Mesendoderm (in vitro differentiated cells): Measurements from ENCODE around the gene ZMYM2. TPM values are rescaled to one million over a fixed set of nuclear protein-coding genes. Genes with fewer than 3 reads are reported as not detected.

Experiments
- DNase-seq: peaks from one replicate; pipeline ENCODE4 v3.0.0; 2013
- H2AK5ac ChIP-seq: 2 replicates; pipeline ENCODE4 v1.6.1; 2013; ENCODE audit warnings: low read length, inconsistent platforms
- H2BK120ac ChIP-seq: 2 replicates; pipeline ENCODE4 v1.6.1; 2013; ENCODE audit warnings: low read depth, mild to moderate bottlenecking, low read length, moderate library complexity, mixed read lengths
- H2BK15ac ChIP-seq: replicated peaks from 2 replicates; pipeline ENCODE4 v1.6.1; 2013; ENCODE audit warnings: low read depth, mild to moderate bottlenecking, moderate library complexity
- H2BK5ac ChIP-seq: 2 replicates; pipeline ENCODE4 v1.6.1; 2013; ENCODE audit warnings: low read length, inconsistent platforms
- H3K18ac ChIP-seq: 2 replicates; pipeline ENCODE4 v1.6.1; 2013; ENCODE audit warnings: mild to moderate bottlenecking, low read length, mixed read lengths
- H3K23ac ChIP-seq: one replicate; pipeline ENCODE4 v1.6.1; 2013; ENCODE audit warnings: low read length
- H3K27ac ChIP-seq: 2 replicates; pipeline ENCODE4 v1.5.1; 2013; ENCODE audit warnings: low read depth, mild to moderate bottlenecking, inconsistent platforms, low read length, moderate library complexity
- H3K27me3 ChIP-seq: 2 replicates; pipeline ENCODE4 v1.6.1; 2013; ENCODE audit warnings: low read length, control low read depth, mild to moderate bottlenecking, inconsistent platforms; ENCODE audit not compliant: insufficient read depth, poor library complexity
- H3K36me3 ChIP-seq: 2 replicates; pipeline ENCODE4 v1.6.1; 2013; ENCODE audit warnings: low read length, inconsistent platforms; ENCODE audit not compliant: control insufficient read depth, insufficient read depth
- H3K4ac ChIP-seq: one replicate; pipeline ENCODE4 v1.6.1; 2013; ENCODE audit warnings: low read depth, mild to moderate bottlenecking, low read length, moderate library complexity
- H3K4me1 ChIP-seq: 2 replicates; pipeline ENCODE4 v1.6.1; 2013; ENCODE audit warnings: low read depth, low read length, inconsistent platforms; ENCODE audit not compliant: control insufficient read depth
- H3K4me2 ChIP-seq: 2 replicates; pipeline ENCODE4 v1.6.1; 2013; ENCODE audit warnings: low read length
- H3K4me3 ChIP-seq: 2 replicates; pipeline ENCODE4 v1.5.1; 2013; ENCODE audit warnings: mild to moderate bottlenecking, low read length
- H3K56ac ChIP-seq: one replicate; pipeline ENCODE4 v1.6.1; 2013; ENCODE audit warnings: low read length
- H3K79me1 ChIP-seq: 2 replicates; pipeline ENCODE4 v1.6.1; 2013; ENCODE audit warnings: low read length, inconsistent platforms
- H3K79me2 ChIP-seq: 2 replicates; pipeline ENCODE4 v1.6.1; 2013; ENCODE audit warnings: mild to moderate bottlenecking, low read length; ENCODE audit not compliant: control insufficient read depth, insufficient read depth
- H3K9ac ChIP-seq: 2 replicates; pipeline ENCODE4 v1.6.1; 2013; ENCODE audit warnings: low read length, inconsistent platforms
- H4K5ac ChIP-seq: one replicate; pipeline ENCODE4 v1.6.1; 2013; ENCODE audit warnings: low read length
- H4K8ac ChIP-seq: one replicate; pipeline ENCODE4 v1.6.1; 2013; ENCODE audit warnings: low read depth, mild to moderate bottlenecking, control low read depth, low read length, moderate library complexity
- WGBS: extraction: QIAGEN DNeasy Blood & Tissue Kit; methylation state at CpG from one replicate; pipeline ENCODE4 v1.1.7; 2013; ENCODE audit warnings: low lambda C conversion rate, missing lambda C conversion rate; ENCODE audit not compliant: insufficient coverage; ENCODE audit errors: extremely low coverage; 5-methylcytosine and 5-hydroxymethylcytosine counted together
- polyA plus RNA-seq, 2 experiments: library from polyadenylated mRNA; stranded (reverse); fragments of 200-250 nt; gene quantifications; one replicate each; pipeline ENCODE4 v1.2.3, GENCODE V29; 2013

The ZMYM2 gene
- 82.0 TPM for polyA plus RNA-seq (2013, experiment 1 of 2)
- polyA plus RNA-seq (2013, experiment 2 of 2) = 83.9 TPM

GRCh38 chr13:19958155-19959111 lies at the start of gene ZMYM2:
ZMYM2 (plus strand) TSS chr13:19958727; CDS start chr13:19993073, 34,346 bp downstream.
- Histone ChIP-seq H3K4me3 (peak within 1 kb of the TSS; percentile 98), H3K4me2 (peak within 1 kb of the TSS; percentile 94), H2BK5ac (peak within 1 kb of the TSS; percentile 67), H3K4me1 (no peaks in the 10 kb centered on the region), H3K36me3 (no peaks in the 10 kb centered on the region), H3K27me3 (no peaks in the 10 kb centered on the region), H3K56ac (peak within 1 kb of the TSS; percentile 90), H3K4ac (peak within 1 kb of the TSS; percentile 98), H3K27ac (peak within 1 kb of the TSS; percentile 99), H2BK120ac (peak within 1 kb of the TSS; percentile 82), H3K18ac (peak within 1 kb of the TSS; percentile 97), H2AK5ac (no peak within 1 kb of the TSS), H3K9ac (peak within 1 kb of the TSS; percentile 92), H4K5ac (no peak within 1 kb of the TSS), H3K79me1 (no peaks in the 10 kb centered on the region), H4K8ac (peak within 1 kb of the TSS; percentile 43), H3K79me2 (peaks cover 30% of the 10 kb centered on the region), H3K23ac (peak within 1 kb of the TSS; percentile 85), H2BK15ac (no peak within 1 kb of the TSS)
- DNase-seq = peak; percentile 98
- no CpG with 5 or more reads among the region's 112 CpGs for WGBS

DNA sequence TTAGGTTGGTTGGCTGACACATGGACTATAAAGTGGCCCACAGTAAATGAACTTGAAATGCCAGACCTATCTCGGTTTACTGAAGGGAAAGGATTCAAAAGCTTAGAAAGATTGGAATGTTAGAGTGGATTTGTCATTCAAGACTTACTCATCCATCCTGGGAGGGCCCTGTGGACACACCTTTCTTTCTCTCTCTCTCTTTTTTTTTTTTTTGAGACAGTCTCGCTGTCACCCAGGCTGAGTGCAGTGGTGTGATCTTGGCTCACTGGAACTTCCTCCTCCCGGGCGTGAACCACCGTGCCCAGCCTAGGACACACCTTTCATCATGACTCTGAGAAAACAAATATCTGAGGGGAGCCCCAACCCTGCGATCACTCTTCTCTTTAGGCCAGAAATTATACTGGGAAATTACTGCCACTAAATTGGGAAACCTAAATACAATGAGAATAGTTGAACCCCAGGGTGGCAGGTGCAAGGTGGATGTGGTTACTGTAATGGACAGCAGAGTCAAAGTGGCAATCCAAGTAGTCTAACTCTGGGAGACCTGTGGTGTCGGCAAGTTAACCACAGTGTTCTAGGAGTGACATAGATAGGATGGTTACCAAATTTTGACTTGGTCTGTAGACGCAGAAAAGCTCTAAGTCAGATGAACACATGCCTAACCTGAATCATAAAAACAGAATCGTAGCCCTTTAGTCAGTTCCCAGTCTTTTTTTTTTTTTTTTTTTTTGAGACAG lies 48.0 kb upstream of the ZMYM2 start:
- Histone ChIP-seq H2BK120ac (no peak overlapping the region), H2AK5ac (no peak overlapping the region), H4K5ac (no peak overlapping the region), H3K4ac (no peak overlapping the region), H4K8ac (no peak overlapping the region), H3K79me1 (no peaks in the 10 kb centered on the region), H3K9ac (no peak overlapping the region), H3K79me2 (no peaks in the 10 kb centered on the region), H2BK5ac (no peak overlapping the region), H3K27me3 (no peaks in the 10 kb centered on the region), H2BK15ac (no peak overlapping the region), H3K4me1 (no peaks in the 10 kb centered on the region), H3K23ac (no peak overlapping the region), H3K18ac (no peak overlapping the region), H3K4me2 (no peak overlapping the region), H3K56ac (no peak overlapping the region), H3K36me3 (no peaks in the 10 kb centered on the region), H3K27ac (no peak overlapping the region), H3K4me3 (no peak overlapping the region)
- no CpG with 5 or more reads among the region's 9 CpGs for WGBS
- DNase-seq = peak; percentile 8

- Histone ChIP-seq H3K27ac (no peak overlapping the region), H2BK15ac (no peak overlapping the region), H3K79me1 (no peaks in the 10 kb centered on the region), H3K56ac (no peak overlapping the region), H3K79me2 (no peaks in the 10 kb centered on the region), H3K23ac (no peak overlapping the region), H3K4ac (no peak overlapping the region), H2BK5ac (no peak overlapping the region), H3K36me3 (no peaks in the 10 kb centered on the region), H3K18ac (no peak overlapping the region), H3K4me2 (no peak overlapping the region), H3K4me3 (no peak overlapping the region), H3K4me1 (no peaks in the 10 kb centered on the region), H3K27me3 (no peaks in the 10 kb centered on the region), H4K8ac (no peak overlapping the region), H3K9ac (no peak overlapping the region), H2BK120ac (no peak overlapping the region), H2AK5ac (no peak overlapping the region), H4K5ac (no peak overlapping the region)
- WGBS = no CpG with 5 or more reads among the region's 4 CpGs
- peak; percentile 19 for DNase-seq
These were observed 31.3 kb upstream of the ZMYM2 start for GRCh38 chr13:19927117-19927748.

- H2AK5ac ChIP-seq = no peak overlapping the region
- H3K79me1 ChIP-seq = no peaks in the 10 kb centered on the region
- H3K27me3 ChIP-seq = no peaks in the 10 kb centered on the region
- H3K23ac ChIP-seq = no peak overlapping the region
- no peak overlapping the region for H3K4ac ChIP-seq
- DNase-seq = peak; percentile 28
- H2BK5ac ChIP-seq = no peak overlapping the region
- no peak overlapping the region for H3K4me3 ChIP-seq
- WGBS = no CpG with 5 or more reads among the region's 1 CpG
- H4K8ac ChIP-seq = no peak overlapping the region
- no peak overlapping the region for H3K18ac ChIP-seq
- H2BK120ac ChIP-seq = no peak overlapping the region
- H3K27ac ChIP-seq = no peak overlapping the region
- no peak overlapping the region for H3K9ac ChIP-seq
- no peak overlapping the region for H4K5ac ChIP-seq
- H3K79me2 ChIP-seq = no peaks in the 10 kb centered on the region
- H3K56ac ChIP-seq = no peak overlapping the region
- no peak overlapping the region for H3K4me2 ChIP-seq
- H3K36me3 ChIP-seq = no peaks in the 10 kb centered on the region
- H2BK15ac ChIP-seq = no peak overlapping the region
- H3K4me1 ChIP-seq = no peaks in the 10 kb centered on the region
These were observed 18.4 kb upstream of the ZMYM2 start for GRCh38 chr13:19940106-19940505.

DNA sequence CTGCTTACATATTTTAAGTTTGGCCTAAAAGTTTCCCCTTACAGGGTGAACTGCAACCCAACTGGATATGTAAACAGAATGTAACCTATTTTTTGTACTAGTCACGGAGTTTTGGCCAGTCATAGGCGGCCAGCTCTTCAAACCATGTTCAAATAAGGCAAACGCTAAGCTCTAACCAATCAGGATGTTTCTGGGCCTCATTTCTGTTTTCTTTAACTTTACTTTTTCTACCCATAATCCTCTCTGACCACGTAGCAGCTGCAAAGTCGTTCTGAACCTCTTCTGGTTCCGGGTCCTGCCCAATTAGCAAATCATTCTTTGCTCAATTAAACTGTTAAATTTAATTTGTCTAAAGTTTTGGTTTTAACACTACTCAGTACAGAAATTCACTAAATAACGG lies 8.2 kb upstream of the ZMYM2 start:
- Histone ChIP-seq H3K79me2 (no peaks in the 10 kb centered on the region), H2BK5ac (no peak overlapping the region), H3K23ac (no peak overlapping the region), H3K4me2 (no peak overlapping the region), H3K18ac (no peak overlapping the region), H3K27me3 (no peaks in the 10 kb centered on the region), H3K79me1 (no peaks in the 10 kb centered on the region), H3K36me3 (no peaks in the 10 kb centered on the region), H2AK5ac (no peak overlapping the region), H4K8ac (no peak overlapping the region), H4K5ac (no peak overlapping the region), H3K4me1 (no peaks in the 10 kb centered on the region), H2BK120ac (no peak overlapping the region), H2BK15ac (no peak overlapping the region), H3K56ac (no peak overlapping the region), H3K9ac (no peak overlapping the region), H3K4ac (no peak overlapping the region), H3K4me3 (no peak overlapping the region), H3K27ac (no peak overlapping the region)
- DNase-seq = no peak
- no CpG with 5 or more reads among the region's 7 CpGs for WGBS
